D721Med (cell line): Measurements from ENCODE around the gene DHTKD1.
"Not testable (repeated sequence)": the region's sequence is repeated elsewhere in the genome, so short reads cannot be mapped to it uniquely, and the experiment has no call there.

Experiments used
- DNase-seq: peaks from one replicate; pipeline ENCODE4 v3.0.0; 2011; ENCODE audit warnings: low spot score; ENCODE audit not compliant: insufficient read length
- FAIRE-seq: peaks from 2 replicates; lab custom pipeline; 2011; peaks lifted over from hg19 to GRCh38; lab: Jason Lieb, UNC
- TF ChIP-seq, protein P1 (sequence below): IDR thresholded peaks from 2 replicates; pipeline ENCODE4 v1.5.1; 2012; ENCODE audit warnings: mild to moderate bottlenecking, control low read depth; ENCODE audit not compliant: insufficient read depth; ENCODE audit errors: missing control alignments

Gene DHTKD1

GRCh38 chr10:12063483-12063818 lies 5.3 kb upstream of the DHTKD1 start:
- FAIRE-seq (no peak), DNase-seq (no peak)
- TF ChIP-seq, protein P1, sequence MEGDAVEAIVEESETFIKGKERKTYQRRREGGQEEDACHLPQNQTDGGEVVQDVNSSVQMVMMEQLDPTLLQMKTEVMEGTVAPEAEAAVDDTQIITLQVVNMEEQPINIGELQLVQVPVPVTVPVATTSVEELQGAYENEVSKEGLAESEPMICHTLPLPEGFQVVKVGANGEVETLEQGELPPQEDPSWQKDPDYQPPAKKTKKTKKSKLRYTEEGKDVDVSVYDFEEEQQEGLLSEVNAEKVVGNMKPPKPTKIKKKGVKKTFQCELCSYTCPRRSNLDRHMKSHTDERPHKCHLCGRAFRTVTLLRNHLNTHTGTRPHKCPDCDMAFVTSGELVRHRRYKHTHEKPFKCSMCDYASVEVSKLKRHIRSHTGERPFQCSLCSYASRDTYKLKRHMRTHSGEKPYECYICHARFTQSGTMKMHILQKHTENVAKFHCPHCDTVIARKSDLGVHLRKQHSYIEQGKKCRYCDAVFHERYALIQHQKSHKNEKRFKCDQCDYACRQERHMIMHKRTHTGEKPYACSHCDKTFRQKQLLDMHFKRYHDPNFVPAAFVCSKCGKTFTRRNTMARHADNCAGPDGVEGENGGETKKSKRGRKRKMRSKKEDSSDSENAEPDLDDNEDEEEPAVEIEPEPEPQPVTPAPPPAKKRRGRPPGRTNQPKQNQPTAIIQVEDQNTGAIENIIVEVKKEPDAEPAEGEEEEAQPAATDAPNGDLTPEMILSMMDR: no peak

GRCh38 chr10:12067336-12067735 lies 1.4 kb upstream of the DHTKD1 start:
- FAIRE-seq (no peak), DNase-seq (no peak)
- TF ChIP-seq, protein P1: no peak

- DNase-seq, FAIRE-seq: not testable (repeated sequence)
Measured at GRCh38 chr10:12071441-12071840, 2.7 kb downstream of the DHTKD1 start.

GRCh38 chr10:12073526-12073925 lies 4.8 kb downstream of the DHTKD1 start:
- DNase-seq (no peak), FAIRE-seq (no peak)
- TF ChIP-seq, protein P1: no peak

GRCh38 chr10:12077580-12078180 lies 8.9 kb downstream of the DHTKD1 start:
- DNase-seq: no peak
- TF ChIP-seq, protein P1: no peak
- FAIRE-seq: no peak

DNA sequence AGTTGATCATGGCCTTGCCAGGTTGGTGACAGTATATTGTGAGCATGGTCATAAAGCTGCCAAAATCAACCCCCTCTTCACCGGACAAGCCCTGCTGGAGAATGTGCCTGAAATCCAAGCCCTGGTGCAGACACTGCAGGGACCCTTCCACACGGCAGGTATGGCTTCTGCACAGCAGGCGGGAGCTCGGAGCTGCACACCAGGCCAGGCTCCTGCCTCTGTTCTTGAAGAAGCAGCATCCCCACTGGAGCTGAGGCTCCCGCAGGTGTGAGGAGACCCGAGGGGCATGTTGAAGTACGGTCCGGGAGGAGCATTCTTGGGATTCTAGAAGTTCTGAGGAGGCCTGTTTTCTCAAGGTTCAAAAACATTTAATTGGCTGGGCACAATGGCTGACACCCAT lies 12.7 kb downstream of the DHTKD1 start:
- DNase-seq: no peak
- TF ChIP-seq, protein P1: no peak
- no peak for FAIRE-seq

DNA sequence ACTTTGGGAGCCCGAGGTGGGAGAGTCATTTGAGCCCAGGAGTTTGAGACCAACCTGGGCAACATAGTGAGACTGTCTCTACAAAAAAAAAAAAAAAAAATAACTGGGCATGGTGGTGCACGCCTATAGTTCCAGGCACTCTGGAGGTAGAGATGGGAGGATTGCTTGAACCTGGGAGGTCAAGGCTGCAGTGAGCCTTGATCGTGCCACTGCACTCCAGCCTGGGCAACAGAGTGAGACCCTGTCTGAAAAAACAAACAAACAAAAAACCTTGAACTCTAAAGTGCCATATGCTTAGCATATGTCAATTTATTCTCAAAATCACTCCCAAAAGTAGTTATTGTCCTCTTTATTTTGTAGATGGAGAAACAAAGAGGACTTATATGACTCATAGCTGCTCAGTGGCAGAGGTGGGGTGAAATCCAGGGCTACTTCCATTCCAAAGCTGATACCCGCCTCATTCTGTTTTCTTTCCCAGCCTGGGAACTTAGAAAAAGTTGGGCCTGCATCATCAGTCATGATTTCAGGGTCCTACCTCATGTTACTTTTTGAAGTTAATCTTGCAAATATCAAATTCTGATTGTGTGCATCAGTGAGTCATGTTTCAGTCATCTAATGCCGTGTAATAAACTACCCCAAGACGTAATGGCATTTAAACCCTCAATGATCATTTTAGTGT lies 13.3 kb downstream of the DHTKD1 start:
- no peak for FAIRE-seq
- no peak for DNase-seq
- TF ChIP-seq, protein P1: no peak

DNA sequence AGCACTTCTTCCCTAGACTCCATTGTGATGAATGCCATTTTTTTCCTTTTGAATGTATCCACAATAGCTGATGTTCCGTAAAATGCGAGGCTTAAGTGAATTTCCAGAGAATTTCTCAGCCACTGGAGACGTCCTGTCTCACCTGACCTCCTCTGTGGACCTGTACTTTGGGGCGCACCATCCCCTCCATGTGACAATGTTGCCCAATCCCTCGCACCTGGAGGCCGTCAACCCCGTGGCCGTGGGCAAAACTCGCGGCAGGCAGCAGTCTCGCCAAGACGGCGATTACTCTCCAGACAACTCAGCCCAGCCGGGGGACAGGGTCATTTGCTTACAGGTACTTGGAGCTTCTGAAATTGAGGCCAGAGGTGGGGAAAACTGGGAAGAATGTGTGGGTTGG lies 20.2 kb downstream of the DHTKD1 start:
- no peak for FAIRE-seq
- TF ChIP-seq, protein P1: no peak
- no peak for DNase-seq
